GM19468 (cell line): ENCODE data around the gene TLNRD1.
"Not testable (repeated sequence)": the region's sequence is repeated elsewhere in the genome, so short reads cannot be mapped to it uniquely, and the experiment has no call there.

ENCODE experiments used
- ATAC-seq: cut with Tn5 transposase; IDR thresholded peaks from one replicate; pipeline ENCODE4 v1.9.1; 2021; ENCODE audit warnings: mild to moderate bottlenecking, moderate library complexity, moderate number of reproducible peaks; ENCODE audit not compliant: unreplicated experiment; ENCODE audit errors: extremely low read depth

The TLNRD1 gene

GRCh38 chr15:81000624-81001151, at the start of gene TLNRD1:
TSS of gene TLNRD1 (plus strand) at chr15:81000923. CDS start at chr15:81002272, 1,349 bp downstream.
- ATAC-seq: peak; percentile 40

GRCh38 chr15:80951941-80952340, 48.8 kb upstream of the TLNRD1 start:
- no peak for ATAC-seq

DNA sequence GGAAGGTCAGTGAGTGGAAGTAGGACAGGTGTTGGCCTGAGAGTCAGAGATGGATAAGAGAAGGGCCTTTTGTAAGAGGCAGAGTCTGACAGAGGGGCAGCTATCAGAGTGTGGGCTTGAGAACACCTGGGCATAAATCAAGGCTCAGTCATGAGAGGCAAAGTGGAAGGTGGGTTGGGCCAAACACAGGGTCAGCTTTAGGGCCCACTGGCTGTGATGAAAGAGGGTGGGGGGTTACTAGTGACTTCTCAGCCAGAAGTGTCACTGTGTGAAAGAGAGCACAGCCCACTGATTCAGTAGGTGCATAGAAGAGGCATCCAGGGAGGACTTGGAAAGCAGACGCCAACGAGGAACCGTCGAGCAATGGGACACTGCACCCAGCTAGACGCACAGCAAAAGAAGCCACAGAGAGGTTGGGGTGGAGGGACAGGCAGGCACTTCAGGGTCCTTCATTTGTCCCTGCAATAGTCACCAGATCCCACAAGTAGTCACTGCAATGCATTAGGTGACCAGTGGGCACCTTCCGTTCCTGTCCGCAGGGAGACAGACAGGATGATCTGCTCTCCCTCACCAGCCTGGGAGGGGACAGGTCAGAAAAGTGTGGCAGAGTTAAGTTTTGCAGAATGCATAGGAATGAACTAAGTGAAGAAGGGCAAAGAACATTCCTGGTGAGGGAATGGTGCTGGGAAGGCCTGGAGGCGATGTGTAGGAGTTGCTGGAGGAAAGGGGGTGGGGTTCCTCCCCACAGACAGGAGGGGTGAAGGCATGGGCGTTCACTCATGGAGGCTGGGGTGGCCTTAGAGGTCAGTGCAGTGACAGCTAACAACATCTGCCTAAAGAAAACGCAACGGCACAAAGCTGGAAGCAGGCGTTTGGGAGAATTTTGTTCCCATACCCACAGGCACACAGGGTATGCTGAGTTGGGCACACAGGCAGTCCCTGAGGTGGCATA, 47.4 kb upstream of the TLNRD1 start:
- ATAC-seq: no peak

GRCh38 chr15:80953953-80954778, 46.6 kb upstream of the TLNRD1 start:
- ATAC-seq: no peak

DNA sequence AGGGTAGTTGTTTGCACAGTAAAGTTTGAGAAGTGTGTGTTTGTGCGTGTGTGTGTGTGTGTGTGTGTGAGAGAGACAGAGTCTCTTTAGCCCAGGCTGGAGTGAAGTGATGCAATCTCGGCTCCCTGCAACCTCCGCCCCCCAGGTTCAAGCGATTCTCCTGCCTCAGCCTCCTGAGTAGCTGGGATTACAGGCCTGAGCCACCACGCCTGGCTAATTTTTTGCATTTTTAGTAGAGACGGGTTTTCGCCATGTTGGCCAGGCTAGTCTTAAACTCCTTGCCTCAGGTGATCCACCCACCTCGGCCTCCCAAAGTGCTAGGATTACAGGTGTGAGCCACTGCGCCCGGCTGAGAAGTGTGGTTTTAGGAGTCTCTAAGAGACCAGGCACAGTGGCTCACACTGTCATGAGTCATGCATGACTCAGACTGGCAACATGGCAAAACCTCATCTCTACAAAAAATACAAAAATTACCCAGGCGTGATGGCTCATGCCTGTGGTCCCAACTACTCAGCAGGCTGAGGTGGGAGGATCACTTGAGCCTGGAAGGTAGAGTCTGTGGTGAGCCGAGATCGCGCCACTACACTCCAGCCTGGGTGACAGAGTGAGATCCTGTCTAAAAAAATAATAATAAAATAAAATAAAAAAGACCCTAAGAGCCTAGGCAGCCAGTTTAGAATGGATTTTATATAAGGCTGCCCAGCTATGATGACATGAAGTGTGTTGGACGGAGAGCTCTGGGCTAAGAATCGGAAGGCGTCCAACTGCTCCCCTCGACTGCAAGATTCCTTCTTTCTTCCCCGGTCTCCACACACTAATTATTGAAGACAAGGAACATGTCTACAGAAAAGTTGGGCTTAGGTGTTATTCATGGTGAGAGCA, 44.9 kb upstream of the TLNRD1 start:
- ATAC-seq: not testable (repeated sequence)

DNA sequence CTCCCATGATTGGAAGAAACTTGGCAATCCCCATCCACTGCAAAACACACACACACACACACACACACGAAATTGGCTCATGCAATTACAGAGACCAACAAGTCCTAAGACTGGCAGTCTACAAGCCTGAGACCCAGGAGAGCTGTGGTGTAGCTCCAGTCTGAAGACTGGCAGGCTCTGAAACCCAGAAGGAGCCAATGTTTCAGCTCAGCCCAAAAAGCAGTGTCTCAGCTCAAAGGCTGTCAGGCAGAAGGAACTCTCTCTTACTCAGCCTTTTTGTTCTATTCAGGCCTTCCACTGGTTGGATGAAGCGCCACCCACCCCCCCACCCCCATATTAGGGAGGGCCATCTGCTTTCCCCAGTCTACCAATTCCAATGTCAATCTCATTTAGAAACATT, 43.2 kb upstream of the TLNRD1 start:
- ATAC-seq: no peak

- no peak for ATAC-seq
Measured at GRCh38 chr15:80957976-80958375, 42.7 kb upstream of the TLNRD1 start.

GRCh38 chr15:80958818-80959495, 41.8 kb upstream of the TLNRD1 start:
- ATAC-seq: no peak

GRCh38 chr15:80965454-80965853, 35.3 kb upstream of the TLNRD1 start:
- not testable (repeated sequence) for ATAC-seq

DNA sequence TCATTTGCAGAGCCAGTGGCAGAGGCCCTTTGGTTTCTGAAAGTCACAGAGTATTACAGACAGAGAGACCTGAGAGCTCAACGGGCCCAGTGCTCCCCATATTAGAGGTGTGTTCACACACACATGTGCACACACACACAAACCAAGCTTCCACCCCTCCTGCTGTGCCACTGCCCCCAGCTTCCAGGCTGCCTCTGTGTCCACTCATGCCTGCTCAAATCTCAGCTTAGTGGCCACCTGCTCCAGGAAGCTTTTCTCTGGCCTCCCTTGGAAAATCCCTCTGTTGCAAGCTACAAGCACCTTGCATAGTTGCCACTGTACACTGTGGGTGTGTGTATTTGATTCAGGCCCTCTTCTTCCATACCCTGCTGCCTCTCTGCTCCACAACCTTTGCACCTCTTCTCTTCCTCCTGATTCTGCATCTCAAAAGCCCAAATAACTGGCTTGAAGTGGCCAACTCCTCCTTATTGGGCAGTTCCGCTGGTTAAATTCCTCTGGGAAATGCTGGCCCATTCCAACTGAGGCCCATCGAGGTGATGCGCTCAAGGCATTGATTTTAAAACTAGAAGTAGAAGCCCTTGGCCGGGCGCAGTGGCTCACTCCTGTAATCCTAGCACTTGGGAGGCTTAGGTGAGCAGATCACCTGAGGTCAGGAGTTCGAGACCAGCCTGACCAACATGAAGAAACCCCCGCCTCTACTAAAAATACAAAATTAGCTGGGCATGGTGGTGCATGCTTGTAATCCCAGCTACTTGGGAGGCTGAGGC, 34.1 kb upstream of the TLNRD1 start:
- ATAC-seq: no peak

DNA sequence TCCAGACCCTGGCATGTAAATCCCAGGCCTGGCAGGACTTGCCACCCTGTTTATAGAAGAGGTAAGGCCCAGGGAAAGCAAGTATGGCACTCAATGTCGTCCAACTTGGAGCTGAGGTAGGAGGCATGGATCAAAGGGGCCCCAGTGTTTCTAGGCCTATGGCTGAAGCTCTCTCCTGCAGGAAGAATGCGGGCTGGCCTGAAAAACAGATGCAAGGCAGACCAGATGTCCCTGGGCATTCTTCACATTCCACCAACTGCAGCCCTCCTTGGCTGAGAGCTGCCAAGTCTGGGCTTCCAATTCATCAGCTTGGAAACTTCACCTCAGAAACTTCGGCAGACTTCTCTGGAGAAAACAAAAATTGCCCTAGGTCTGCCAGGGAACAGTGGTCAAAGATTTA, 33.3 kb upstream of the TLNRD1 start:
- no peak for ATAC-seq

- no peak for ATAC-seq
Measured at GRCh38 chr15:80967991-80968510, 32.7 kb upstream of the TLNRD1 start.

GRCh38 chr15:80969316-80969715, 31.4 kb upstream of the TLNRD1 start:
- no peak for ATAC-seq

- no peak for ATAC-seq
Measured at GRCh38 chr15:80970018-80970657, 30.6 kb upstream of the TLNRD1 start.

- no peak for ATAC-seq
Measured at GRCh38 chr15:80970658-80971057, 30.1 kb upstream of the TLNRD1 start.

DNA sequence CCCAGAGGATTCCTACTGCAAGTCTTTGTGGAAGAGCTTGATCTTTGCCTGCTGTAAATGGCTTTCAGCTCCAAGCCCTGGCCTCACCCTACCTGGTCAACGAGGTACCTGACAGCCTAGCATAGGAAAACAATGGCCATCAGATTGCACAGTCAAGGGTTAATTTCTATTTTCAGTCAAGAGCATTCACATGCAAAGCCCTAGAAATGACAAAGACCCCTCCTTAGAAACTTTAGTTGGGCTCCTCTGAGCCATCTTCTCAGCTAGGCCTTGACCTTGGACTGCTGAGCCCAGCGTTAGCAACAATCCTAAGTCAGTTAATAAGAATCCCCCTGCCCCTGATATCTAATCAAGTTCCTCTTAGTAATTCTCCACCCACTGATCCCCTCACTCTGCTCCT, 29.6 kb upstream of the TLNRD1 start:
- no peak for ATAC-seq

DNA sequence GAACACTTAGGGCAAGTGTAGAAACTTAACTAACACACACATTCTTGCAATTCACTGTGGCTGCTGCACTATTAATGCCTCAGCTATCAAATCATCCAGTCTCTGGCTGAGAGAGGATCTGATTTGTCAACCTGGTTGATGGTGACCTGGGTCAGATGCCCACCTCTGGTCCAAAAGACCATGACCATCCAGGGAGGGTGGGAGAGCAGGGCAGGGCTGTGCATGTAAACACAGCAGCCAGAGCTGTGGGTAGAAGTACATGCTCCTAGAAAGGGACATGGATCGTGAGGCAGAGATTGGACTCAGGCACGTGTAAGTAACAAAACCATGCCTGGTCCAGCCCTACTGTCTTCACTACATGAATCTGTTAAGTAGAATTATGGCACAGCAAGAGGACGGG, 28.4 kb upstream of the TLNRD1 start:
- ATAC-seq: no peak

DNA sequence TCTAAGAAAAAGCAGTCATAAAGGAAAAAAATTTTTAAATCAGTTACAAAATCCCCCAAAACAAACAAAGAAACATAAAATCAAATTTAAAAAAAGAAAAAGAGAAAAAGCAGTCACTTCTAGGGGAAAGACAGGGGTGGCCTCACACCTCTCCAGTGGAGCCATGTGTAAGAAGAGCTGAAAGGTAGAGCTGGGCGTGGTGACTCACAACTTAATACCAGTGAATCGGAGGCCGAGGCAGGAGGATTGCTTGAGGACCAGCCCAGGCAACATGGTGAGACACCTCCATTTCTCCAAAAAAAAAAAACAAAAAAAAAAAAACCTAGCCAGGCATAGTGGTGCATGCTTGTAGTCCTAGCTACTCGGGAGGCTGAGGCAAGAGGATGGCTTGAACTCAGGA, 25.8 kb upstream of the TLNRD1 start:
- ATAC-seq: no peak
